Stimulated activated CD8-positive, alpha-beta memory T cell treated with anti-CD3 and anti-CD28 coated beads, Interleukin-2, amount 100 ng/mL, for 48 hours (primary cell): ENCODE results near the gene KCNAB1.
"Not testable (repeated sequence)": the region's sequence is repeated elsewhere in the genome, so short reads cannot be mapped to it uniquely, and the experiment has no call there.

Experiments
- DNase-seq, 2 donors: peaks; one replicate each; pipeline ENCODE4 v3.0.0-alpha.2; 2020; ENCODE audit warnings: low read depth in 2 of 2

Gene KCNAB1

DNA sequence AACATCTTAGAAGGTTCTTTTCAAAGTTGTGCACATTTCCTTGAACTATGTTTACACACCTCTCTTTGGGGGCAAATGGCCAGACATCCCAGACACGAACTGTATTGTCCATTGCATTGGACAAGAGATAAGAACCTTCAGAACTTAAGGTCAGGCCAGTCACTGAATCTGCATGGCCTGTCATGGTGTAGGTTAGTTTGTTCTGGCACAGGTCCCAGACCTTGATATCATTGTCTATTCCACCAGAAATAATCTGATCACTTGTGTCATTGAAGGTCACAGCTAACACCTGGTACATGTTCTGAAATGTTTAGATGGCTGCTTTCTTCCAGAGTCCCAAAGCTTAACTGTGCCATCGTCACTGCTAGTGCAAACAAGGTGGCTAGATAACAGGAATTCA lies 55.7 kb downstream of the KCNAB1 start:
- DNase-seq, result no peak

DNA sequence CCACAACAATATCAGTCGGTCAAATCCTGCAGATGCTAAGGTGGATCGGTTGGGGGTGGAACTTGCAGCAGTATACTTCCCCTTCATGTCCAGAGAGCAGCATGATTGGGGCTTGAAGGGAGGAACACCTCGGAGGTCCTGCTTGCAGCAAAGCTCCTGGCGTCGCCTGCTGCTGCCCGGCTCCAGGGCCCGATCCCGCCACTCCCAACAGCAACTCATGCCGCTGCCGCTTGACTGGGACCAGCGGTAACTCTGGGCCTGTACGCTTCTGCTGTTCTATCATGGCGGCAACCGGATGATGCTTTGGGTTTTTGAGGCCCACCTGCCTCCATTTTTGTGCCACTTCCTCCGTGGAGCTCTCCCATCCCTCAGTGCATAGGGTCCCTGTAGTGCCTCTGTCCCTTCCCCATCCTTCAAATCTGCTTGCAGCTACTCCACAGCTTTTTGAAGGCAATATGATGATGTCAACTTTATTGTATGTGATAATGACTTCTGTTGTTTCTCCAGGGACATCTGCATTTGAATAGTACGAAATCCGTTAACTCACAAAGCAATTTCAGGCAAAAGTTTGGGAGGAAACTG lies 56.3 kb downstream of the KCNAB1 start:
- DNase-seq, result no peak

DNA sequence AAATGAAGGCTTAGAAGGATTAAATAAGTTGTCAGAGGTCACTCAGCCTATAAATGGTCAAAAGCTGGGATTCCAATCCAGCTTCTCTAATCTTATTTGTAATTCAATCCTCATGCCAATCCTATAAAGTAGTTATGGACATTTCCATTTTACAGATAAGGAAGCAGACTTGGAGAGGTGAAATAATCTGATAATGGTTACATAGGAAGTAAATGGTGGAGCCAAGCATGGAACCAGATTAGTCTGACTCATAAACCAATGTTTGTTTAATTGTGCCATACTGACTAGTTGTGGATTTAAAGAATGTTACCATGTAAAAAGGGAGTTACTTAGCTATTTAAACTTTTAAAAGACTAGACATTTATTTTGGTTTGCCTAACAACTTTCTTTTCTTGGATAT lies 59.7 kb downstream of the KCNAB1 start:
- DNase-seq, result no peak

DNA sequence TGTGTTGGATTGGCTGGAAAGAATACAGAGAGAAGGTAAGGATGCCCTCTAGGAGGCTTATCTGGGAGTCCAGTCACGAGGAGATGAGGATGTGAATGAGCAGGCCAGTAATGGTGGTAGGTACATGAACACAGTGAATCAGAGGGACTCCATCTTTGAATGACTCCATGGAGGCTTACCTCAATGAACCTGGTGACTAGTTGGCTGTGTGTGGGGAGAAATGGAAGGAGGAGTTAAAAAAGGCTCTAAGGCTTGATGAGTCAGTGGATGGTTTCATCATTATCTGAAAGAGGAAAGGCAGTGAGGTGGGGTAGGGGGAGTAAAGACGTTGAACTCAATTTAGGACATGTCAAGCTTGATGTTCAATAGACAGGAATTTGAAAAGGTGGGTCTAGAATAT lies 61.1 kb downstream of the KCNAB1 start:
- DNase-seq, result no peak

DNA sequence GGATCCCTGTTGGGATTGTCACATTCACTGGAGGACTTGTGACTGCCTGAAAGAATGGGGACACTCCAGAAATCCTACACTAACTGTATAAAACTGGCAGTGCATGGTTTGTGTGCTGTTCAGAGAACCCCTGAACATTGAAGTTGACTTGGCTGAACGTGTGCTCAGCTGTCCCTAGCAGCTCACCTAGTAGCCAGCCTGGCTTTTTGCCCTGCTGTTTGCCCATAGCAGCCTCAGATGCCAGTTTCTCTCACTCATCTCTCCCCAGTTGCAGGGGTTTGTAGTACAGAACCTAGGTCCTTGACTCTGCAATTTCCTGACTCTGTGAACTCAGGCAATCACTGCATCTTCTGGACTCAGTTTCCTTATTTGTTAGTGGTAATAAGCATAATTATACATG lies 63.0 kb downstream of the KCNAB1 start:
- no peak for DNase-seq

DNA sequence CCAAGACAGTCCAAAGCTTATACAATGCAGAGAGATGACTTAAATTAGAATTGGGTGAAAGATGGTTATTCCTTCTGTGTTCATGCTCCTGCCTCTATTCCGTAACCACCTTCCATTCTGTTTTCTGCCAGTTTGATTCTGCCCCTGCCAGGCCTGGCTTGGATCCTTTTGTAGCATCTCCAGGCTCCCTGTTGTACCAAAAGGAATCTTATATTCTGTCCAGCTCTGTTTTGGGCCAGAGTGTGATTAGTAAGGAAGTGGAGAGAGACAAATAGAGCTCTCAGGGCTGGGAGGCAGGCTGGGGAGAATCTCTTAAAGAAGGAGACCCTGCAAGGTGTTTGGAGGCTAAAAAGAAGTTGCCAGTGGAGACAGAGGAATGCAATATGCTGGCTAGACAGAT lies 63.8 kb downstream of the KCNAB1 start:
- DNase-seq, result no peak

DNA sequence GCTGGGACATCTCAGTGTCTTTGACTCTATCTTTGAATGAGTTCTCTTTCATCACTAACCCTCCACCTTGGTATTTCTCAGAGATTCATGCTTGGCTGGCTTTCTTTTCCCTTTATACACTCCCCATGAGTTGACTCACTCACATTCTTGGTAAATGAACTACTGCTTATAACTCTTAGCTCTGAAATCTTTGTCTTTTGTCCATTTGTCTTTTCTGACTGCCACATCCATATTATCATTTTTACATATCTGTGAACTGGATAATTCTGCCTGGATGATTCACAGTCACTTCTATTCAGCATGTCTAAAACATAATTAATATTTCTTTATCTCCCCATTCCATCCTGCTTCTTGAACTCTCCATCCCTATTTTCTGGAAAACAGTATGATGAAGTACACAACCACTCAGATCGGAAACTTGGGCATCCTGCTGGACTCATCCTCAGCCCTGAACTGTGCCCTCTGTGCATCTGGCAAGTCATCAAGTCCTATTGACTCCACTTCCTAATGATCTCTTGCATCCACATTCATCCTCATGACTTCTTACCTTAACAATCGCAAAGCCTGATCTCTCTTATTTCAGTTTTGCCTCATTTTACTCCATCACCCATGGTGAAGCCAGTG lies 66.9 kb downstream of the KCNAB1 start:
- DNase-seq, result no peak

DNA sequence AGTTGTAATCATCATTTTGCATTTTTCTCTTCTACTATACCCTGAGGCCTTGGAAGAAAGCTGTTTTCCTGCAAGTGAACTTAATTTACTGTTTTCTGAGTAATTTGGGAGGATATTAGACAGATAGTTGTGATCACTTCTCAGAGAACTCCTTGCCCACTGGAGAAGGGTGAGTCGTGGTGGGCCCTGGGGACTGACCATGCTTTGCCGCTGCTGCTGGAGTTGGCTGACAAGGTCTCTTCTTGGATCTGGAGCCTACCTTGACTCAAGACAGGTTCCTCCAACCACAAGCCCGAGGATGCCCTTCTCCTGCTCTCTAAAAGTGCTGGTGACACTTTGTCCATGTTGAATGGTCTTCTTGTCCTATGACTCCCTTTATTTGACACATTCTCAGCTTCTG lies 68.4 kb downstream of the KCNAB1 start:
- DNase-seq, result no peak

DNA sequence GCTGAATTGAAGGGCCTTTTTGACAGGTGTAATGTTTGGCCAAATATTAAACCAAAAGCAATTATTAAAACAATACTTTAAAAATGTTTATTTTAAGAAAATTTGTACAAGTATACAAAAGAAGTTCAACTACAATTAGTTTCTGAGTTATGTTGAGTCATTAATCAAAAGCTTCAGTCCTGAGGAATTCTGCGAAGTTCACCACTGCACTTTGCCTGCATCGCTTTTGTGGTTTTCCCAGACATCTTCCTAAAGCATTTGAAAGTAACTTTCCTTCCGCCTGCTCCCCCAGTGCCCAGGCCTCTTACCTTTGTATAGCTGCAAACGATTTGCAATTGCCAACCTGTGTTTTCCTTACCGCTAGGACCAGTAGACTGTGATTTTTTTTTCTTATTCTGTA lies 69.5 kb downstream of the KCNAB1 start:
- no peak for DNase-seq

DNA sequence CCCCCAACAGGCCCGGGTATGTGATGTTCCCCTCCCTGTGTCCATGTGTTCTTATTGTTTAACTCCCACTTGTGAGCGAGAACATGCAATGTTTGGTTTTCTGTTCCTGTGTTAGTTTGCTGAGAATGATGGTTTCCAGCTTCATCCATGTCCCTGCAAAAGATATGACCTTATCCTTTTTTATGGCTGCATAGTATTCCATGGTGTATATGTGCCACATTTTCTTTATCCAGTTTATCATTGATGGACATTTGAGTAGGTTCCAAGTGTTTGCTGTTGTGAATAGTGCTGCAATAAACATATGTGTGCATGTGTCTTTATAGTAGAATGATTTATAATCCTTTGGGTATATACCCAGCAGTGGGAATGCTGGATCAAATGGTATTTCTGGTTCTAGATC lies 74.6 kb downstream of the KCNAB1 start:
- DNase-seq, result not testable (repeated sequence)

DNA sequence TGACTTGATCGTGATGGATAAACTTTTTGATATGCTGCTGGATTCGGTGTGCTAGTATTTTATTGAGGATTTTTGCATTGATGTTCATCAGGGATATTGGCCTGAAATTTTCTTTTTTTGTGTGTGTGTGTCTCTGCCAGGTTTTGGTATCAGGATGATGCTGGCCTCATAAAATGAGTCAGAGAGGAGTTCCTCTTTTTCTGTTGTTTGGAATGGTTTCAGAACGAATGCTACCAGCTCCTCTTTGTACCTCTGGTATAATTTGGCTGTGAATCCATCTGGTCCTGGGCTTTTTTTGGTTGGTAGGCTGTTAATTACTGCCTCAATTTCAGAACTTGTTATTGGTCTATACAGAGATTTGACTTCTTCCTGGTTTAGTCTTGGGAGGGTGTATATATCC lies 76.8 kb downstream of the KCNAB1 start:
- DNase-seq, result not testable (repeated sequence)

DNA sequence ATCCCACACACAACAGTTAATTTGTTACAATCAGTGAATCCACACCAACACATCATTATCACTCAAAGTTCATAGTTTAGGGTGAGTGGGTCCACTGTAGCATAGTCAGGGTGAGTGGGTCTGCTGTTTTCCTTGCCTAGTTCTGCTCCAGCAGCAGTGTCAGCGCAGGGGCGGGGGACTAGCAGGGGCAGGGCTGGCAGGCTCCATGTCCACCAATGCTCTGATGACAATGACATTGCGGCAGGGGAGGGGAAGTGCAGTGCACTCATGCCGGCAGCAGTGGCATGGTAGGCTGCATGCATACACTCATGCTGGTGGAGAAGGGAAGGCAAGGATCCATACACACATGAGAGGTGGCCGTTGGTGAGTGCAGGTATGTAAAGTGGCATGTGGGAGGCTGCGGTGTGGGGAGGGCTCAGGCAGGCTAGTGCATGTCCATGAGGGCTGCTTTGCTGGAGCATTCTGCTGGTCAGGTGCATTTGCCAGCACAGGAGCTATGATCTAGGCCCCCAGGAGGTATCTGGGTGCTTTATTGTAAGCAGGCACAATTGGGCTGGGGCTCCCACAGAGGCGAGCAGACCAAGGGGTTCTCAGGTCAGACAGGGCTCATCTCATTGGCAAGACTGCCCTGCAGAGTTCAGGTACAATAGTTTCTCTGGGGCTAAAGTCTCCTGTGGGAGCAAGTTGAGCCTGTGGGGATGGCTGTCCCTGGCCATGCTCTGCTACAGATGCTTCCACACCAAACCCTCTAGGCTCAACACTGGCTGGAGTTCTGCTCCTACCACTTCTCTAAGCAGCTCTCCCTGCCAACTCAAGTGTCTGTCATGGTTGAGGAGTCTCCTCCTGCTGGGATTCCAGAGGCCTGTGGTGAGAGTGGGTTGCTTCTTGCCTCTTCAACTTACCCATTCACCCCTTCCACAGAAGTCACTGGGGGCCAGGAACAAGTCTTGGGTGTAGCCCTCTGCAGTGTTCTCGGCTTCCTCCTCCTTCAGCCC lies 81.3 kb downstream of the KCNAB1 start:
- no peak for DNase-seq

DNA sequence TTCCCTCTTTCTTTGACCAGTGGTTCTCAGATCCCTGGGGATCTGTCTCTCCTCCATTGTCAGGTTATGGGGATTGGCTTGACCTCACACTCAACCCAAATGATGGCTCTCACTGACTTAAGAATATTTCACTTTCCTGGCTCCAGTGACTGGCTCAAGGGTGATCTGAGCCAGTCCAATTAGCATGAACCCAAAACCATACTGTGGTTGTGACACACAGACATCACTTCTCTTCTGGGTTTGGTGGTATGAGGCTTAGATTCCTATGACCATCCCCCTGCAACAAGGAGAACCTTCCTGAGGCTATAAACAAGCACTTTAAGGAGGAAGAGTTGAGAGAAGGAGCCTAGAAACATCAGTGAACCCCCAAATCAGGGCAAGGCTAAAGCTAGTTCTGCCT lies 85.8 kb downstream of the KCNAB1 start:
- no peak for DNase-seq

DNA sequence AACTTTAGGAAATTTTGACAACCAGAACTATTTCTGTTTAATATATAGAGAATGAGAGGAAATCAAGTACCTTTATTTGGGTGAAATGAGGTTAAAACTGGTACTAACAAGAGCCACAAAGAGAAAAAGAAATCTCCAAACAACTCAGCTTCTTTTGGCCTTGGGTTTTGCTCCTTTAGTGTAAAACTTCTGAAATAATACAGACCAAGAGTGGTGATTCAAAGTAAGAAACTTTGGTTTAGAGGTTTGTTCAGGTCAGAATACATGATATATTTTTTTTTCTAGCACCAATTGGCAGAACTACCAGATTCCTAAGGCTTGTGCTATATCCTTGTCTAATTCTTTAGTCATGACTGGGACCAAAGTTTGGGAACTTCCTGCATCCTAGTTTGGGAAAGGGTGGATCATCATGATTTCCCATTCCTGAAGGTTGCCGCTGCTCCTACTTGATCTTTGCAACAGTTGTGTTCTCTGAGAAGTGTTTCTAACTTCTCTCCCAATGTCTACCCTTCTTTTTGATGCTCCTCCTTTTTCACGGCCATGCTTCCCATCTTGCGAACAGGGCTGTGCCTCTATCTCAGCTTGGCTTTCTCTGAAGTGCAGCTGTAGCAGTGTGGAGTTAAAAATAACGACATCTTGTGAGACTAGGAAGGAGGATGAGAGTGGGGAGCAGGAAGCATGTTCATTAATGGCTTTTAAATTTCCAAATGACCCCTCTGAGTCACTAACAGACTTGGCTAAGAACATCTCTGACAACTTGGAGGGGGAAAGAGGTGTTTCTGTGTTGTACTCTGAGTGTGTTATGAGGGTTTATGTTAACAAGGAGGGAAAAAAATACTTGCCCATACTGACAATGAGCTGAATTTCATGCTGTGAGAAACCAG lies 87.7 kb downstream of the KCNAB1 start:
- DNase-seq, result no peak

DNA sequence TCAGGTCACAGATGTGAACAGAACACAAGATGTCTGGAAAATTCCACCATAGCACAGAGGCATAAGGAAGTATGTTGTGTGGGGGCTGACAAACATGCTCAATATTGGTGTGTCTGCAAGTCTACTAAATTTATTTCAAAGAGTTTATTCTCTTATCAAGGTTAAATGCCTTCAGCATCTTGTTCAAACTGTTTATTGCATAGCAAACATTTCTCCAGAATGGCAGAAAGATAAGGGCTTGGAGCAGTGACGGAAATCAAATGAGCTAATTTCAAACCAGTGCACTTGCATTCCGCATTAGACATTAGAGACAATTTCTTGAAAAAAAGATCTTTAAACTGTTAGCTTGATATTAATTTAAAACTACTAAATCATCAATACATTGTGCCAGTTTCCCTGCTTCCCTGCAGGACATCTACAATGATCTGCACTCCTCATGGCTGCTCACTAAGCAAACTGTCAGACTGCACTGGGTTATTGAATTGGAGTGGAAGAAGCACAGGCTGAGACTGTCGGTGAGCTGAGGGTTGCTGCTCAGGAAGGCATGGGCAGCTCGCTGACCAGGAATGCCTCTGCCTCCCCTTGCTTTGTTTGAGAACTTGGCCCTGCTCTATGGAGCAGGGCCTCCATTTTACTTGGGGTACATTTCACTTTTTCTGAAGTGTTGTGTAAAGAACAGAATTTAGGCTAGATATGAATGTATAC lies 89.4 kb downstream of the KCNAB1 start:
- no peak for DNase-seq

DNA sequence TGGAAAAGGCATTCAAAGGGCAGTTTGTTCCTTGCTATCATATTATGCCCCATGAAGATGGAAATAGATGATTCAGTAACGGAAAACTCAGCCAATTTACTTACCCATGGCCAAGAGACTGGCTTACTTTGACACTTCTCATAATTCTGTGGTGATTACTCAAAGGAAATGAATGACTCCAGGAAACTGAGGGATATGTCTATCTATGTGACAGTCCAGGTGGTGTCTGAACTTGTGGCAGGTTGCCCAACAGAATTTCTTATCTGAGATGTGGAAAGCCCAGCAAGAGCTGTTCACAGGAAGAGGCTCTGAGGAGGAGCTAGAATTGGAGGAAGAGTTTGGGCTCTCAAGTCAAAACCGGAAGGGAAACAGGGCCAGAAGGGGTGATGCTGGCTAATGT lies 91.2 kb downstream of the KCNAB1 start:
- no peak for DNase-seq

DNA sequence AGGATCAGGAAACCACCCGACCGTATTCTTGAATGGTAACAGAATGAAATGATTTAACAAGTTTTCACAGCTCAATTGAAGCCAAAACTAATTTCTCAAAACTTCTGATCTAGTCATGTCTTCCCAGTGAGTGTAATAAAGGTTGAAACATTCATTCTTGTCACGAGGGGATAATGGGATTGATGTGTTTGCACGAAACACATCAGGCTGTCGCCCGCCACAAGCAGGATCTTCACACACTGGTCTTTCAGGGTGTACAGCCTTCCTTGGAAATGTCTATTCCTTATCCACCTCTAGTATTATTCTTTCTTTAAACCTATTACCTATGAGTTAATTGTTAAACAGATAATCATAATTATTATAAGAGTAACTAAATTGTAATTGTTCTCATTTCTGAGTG lies 94.3 kb downstream of the KCNAB1 start:
- DNase-seq, result no peak

DNA sequence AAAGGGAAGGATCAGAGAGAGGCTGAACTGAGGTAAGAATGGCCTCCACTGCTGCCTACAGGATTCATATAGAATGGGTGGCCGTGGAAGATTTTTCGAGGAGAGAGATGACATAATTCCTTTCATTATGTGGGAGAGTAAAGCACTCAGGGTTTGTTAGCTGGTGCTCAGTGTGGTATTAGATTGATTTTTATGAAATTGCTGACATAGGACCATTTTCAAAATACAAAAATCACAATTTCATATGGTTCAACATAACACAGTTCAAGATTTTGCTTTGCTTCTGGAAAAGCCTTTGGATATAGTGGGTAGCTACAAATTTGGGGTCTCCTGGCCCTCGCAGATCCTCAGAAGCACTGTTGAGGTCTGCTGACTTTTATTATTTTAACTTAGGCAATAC lies 95.4 kb downstream of the KCNAB1 start:
- no peak for DNase-seq

DNA sequence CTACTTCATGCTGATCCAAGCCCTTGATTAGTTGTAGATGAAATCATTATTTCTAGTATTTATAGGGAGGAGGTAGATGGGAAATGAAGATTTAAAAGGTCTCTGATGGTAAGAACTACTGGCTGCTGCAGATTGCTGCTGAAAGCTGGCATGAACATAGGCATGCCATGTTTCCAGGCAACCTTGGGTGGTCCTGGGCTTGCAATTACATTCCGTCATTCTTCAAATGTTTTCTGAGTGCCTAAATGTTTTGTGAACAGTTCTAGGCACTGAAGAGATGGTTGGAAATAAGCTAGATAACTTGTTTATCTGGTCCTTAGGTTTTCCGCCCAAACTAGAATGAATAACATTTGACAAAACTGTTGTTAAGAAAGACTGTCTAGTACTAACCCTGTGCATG lies 95.8 kb downstream of the KCNAB1 start:
- DNase-seq, result no peak

DNA sequence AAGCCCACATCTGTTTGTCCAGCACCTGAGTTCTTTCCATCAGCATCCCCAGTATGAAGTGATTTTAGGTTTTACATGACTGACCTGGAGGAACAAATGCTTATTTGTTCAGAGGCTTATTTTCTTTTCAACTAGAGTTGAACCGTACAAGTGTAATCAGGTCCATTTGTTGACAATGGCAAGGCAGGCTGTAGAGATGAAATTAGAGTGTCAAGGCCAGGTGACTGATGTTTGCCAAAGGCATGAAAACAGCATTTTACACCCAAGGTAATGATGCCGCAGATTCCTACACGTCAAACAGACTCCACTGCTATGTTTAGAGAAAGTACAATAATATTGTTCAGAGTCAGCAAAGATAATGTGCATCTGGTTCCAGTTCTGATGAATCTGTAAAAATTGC lies 96.5 kb downstream of the KCNAB1 start:
- DNase-seq, result no peak

DNA sequence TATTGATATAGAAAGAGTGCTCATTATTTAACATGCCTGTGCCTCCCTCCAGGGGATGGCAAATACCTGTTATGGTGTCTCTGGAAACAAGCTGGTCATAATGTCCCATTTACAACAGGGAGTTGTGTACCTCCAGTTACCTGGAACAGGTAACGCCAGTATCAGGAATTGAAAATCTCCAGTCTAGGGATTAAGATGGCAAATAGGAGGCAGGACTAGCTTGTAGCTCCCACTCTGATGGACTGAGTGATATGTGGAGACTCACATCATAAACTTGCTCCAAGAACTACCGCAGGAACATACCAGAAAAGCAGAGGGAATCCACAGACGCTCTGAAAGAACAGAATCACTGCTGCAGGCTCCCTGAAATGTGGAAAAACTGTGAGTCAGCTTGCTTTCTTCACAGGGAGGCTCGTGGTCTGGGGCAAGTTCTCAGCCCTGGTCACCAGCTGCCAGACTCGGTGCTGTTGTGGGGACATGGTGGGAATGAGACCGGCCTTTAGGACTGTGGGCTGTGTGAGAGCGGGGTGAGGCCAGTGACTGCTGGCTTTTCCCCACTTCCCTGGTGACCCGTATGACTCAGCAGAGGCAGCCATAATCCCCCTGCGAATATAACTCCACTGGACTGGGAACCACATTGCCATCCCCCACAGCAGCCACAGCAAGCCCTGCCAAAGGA lies 97.4 kb downstream of the KCNAB1 start:
- DNase-seq, result no peak
